Measurements from ENCODE around the gene ANO4. TPM values are rescaled to one million over a fixed set of nuclear protein-coding genes. Genes with fewer than 3 reads are reported as not detected.

The ANO4 gene
- total RNA-seq, 2 donors from 2014 or later = 7.2 to 8.5 TPM

DNA sequence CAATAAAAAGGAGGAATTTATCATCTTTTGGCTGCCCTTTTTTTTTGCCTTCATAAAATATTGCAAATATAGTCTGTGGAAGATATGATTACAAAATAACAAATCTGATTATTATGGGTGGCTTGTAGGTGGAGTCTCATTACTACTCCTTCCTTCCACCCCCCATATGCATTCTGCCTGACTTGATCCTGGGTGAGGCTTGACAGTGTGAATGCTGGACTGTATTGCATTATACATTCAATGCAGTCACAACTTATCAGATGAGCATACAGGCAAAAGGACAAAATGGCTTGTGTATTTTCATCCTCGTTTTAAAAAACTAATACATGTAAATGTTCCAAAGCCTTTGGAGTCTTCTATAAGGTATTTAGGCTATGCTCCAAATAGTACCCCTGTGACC, 186.3 kb downstream of the ANO4 start:
- H3K36me3 ChIP-seq = no peaks in the 10 kb centered on the region
- no peak overlapping the region for H3K27ac ChIP-seq
- no peak overlapping the region for H3K4me3 ChIP-seq
- 48% methylated on average over 1 of the region's 1 CpG for WGBS
- H3K4me1 ChIP-seq (replicated peaks) = no peaks in the 10 kb centered on the region
- DNase-seq (ENCODE audit: low spot score) = no peak
- TF ChIP-seq POLR2A (IDR thresholded peaks at IDR 0.05) (no peak), POLR2AphosphoS5 (IDR thresholded peaks at IDR 0.05) (no peak)
- TF ChIP-seq, protein P1, sequence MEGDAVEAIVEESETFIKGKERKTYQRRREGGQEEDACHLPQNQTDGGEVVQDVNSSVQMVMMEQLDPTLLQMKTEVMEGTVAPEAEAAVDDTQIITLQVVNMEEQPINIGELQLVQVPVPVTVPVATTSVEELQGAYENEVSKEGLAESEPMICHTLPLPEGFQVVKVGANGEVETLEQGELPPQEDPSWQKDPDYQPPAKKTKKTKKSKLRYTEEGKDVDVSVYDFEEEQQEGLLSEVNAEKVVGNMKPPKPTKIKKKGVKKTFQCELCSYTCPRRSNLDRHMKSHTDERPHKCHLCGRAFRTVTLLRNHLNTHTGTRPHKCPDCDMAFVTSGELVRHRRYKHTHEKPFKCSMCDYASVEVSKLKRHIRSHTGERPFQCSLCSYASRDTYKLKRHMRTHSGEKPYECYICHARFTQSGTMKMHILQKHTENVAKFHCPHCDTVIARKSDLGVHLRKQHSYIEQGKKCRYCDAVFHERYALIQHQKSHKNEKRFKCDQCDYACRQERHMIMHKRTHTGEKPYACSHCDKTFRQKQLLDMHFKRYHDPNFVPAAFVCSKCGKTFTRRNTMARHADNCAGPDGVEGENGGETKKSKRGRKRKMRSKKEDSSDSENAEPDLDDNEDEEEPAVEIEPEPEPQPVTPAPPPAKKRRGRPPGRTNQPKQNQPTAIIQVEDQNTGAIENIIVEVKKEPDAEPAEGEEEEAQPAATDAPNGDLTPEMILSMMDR (IDR thresholded peaks at IDR 0.05) = no peak
- H3K27me3 ChIP-seq (replicated peaks; ENCODE audit: insufficient read depth) = no peaks in the 10 kb centered on the region
- no peaks in the 10 kb centered on the region for H3K9me3 ChIP-seq
- intact Hi-C loops (cut with DNase I) = no loop called here

DNA sequence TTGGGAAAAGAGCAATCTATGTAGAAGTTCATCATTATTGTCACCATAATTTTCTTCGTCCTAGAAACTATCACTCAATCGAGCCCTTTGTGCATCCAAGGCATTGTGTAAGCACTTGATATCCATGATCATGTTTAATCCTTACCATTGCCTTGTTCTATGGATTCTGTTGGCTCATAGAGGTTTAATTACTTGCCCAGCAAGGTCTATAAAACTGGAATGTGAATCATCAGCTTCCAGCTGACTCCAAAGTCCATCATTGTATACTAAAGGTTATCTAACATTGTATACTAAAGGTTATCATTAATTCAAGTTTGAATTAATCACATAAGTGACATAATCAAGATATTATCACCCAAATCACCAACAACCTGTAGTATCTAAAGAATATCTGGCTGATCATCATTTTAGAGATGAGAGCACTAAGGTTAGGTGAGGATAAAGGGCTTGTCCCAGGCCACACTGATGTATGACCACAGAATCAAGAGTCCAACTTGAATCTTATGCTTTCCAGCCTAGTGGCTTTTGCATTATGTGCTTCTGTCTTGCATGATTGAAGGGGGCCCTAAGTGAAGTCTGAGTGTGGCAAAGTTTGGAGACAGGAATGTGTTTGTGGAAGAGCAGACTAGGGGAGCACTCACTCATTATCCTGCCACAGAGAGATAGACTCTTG, 188.1 kb downstream of the ANO4 start:
- Histone ChIP-seq H3K4me3 (no peak overlapping the region), H3K36me3 (no peaks in the 10 kb centered on the region), H3K27me3 (replicated peaks; ENCODE audit: insufficient read depth) (no peaks in the 10 kb centered on the region), H3K9me3 (no peaks in the 10 kb centered on the region), H3K4me1 (replicated peaks) (no peaks in the 10 kb centered on the region), H3K27ac (no peak overlapping the region)
- DNase-seq (ENCODE audit: low spot score) = no peak
- 82% methylated on average over 2 of the region's 2 CpGs for WGBS
- intact Hi-C loops (cut with DNase I) = no loop called here
- TF ChIP-seq, protein P1 (IDR thresholded peaks at IDR 0.05) = no peak
- no peak for TF ChIP-seq POLR2AphosphoS5 (IDR thresholded peaks at IDR 0.05)
- no peak for TF ChIP-seq POLR2A (IDR thresholded peaks at IDR 0.05)

DNA sequence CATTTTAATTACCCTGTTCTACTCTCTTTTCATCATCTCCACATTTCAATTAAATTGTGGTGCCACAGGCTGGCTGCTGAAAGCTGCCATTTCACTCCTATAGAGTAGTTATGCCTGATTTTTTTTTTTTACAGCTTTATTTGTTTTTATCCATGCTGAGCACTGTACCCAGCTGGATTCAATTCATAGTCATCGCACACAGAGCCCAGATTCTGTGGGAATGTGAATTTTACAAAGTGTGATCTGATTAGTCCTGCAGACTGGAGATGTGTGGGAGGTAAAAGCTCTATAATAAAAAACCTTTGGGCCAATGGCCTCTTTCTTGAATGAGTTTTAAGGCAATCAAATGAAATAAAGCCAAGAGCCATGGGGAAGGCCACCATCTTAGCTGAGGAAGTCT, 190.2 kb downstream of the ANO4 start:
- no peak for DNase-seq (ENCODE audit: low spot score)
- H3K27ac ChIP-seq = no peak overlapping the region
- H3K4me1 ChIP-seq (replicated peaks) = no peaks in the 10 kb centered on the region
- TF ChIP-seq, protein P1 (IDR thresholded peaks at IDR 0.05) = no peak
- TF ChIP-seq POLR2A (IDR thresholded peaks at IDR 0.05) = no peak
- TF ChIP-seq POLR2AphosphoS5 (IDR thresholded peaks at IDR 0.05) = no peak
- intact Hi-C loops (cut with DNase I) = no loop called here
- no peak overlapping the region for H3K4me3 ChIP-seq
- no peaks in the 10 kb centered on the region for H3K9me3 ChIP-seq
- WGBS = 50% methylated on average over 1 of the region's 1 CpG
- no peaks in the 10 kb centered on the region for H3K27me3 ChIP-seq (replicated peaks; ENCODE audit: insufficient read depth)
- H3K36me3 ChIP-seq = no peaks in the 10 kb centered on the region

DNA sequence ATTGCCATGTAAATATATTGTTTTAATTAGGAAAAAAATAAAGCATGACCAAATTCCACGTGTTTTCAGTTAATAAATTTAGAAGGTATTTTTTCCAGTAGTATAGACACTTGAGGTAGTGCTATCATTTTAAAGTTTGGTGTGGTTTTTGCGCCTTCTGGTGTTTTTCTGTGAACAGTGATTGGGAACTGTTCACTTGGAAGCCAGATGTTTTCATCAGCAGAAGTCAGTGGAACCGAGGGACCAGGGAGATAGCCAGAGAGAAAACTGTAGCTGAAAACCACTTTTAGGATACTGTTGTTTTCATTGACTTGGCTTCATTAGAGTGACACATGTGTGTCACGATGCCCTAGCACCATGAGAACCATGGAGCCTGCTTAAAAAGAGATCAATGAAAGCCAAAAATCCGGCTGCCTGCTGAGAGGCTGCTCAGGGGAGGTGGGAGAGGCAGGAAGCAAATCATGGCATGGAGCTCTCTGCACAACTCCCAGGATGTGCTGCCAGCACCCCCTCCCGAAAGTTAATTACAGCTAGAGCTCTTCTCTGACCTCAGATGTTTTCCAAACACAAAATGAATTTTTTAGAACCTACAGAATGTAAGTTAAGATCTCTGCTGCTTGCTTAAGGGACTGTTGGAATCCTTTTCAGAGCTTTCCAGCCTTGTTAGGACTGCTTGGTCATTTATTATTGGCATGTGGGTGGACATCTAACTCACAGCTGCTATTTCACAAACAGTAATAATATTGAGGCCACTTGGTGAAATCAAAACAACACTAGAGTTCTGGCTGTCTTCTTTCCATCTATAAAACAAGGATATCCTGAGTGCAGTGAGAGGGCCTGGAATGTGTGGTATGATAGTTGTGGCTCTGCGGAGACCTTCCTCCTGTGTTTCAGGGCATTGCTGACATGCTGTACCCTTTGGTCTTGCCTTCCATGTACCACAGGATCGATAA, 192.3 kb downstream of the ANO4 start:
- no peak overlapping the region for H3K4me3 ChIP-seq
- H3K9me3 ChIP-seq = no peaks in the 10 kb centered on the region
- no peak for DNase-seq (ENCODE audit: low spot score)
- H3K27me3 ChIP-seq (replicated peaks; ENCODE audit: insufficient read depth) = no peaks in the 10 kb centered on the region
- H3K4me1 ChIP-seq (replicated peaks) = no peaks in the 10 kb centered on the region
- H3K27ac ChIP-seq = no peak overlapping the region
- intact Hi-C loops (cut with DNase I) = no loop called here
- TF ChIP-seq POLR2AphosphoS5 (IDR thresholded peaks at IDR 0.05) (no peak), POLR2A (IDR thresholded peaks at IDR 0.05) (no peak)
- TF ChIP-seq, protein P1 (IDR thresholded peaks at IDR 0.05) = no peak
- H3K36me3 ChIP-seq = no peaks in the 10 kb centered on the region
- WGBS = 42% methylated on average over 8 of the region's 8 CpGs

Data from prostate gland (tissue), 2 donors.